Endometrial microvascular endothelial cells (primary cell): ENCODE measurements around the gene PTPRK. TPM values are rescaled to one million over a fixed set of nuclear protein-coding genes. Genes with fewer than 3 reads are reported as not detected.

Experiments used
- in situ Hi-C: cut with HindIII; loops from 2 replicates; pipeline ENCODE4 v1.10.0; 2017; ENCODE audit warnings: low sequenced_read_pairs, low pct_unique_long_range_greater_than_20kb; ENCODE audit errors: inconsistent ontology term
- total RNA-seq: library from RNA; depleted of rRNA; stranded (reverse); fragments of >200 nt; gene quantifications from one replicate; pipeline ENCODE4 v1.2.3, GENCODE V29; 2015; ENCODE audit errors: inconsistent ontology term

PTPRK gene
- total RNA-seq = 60.4 TPM

- in situ Hi-C loops = no loop called here
Measured at GRCh38 chr6:128520436-128521281, at the start of gene PTPRK. Gene PTPRK (minus strand): TSS chr6:128520599. CDS start chr6:128520358, 241 bp downstream.

- in situ Hi-C loops = no loop called here
Measured at GRCh38 chr6:128567029-128567428, 46.6 kb upstream of the PTPRK start.

GRCh38 chr6:128560966-128561365 lies 40.6 kb upstream of the PTPRK start:
- in situ Hi-C loops = no loop called here

GRCh38 chr6:128558924-128559323 lies 38.5 kb upstream of the PTPRK start:
- in situ Hi-C loops = no loop called here

- in situ Hi-C loops = no loop called here
Measured at GRCh38 chr6:128558021-128558420, 37.6 kb upstream of the PTPRK start.

GRCh38 chr6:128557081-128557480 lies 36.7 kb upstream of the PTPRK start:
- in situ Hi-C loops = no loop called here

GRCh38 chr6:128554302-128554701 lies 33.9 kb upstream of the PTPRK start:
- in situ Hi-C loops = no loop called here

GRCh38 chr6:128541261-128541660 lies 20.9 kb upstream of the PTPRK start:
- in situ Hi-C loops = no loop called here

GRCh38 chr6:128538763-128539162 lies 18.4 kb upstream of the PTPRK start:
- in situ Hi-C loops = no loop called here

- in situ Hi-C loops = no loop called here
Measured at GRCh38 chr6:128532827-128533226, 12.4 kb upstream of the PTPRK start.

- in situ Hi-C loops = no loop called here
Measured at GRCh38 chr6:128532136-128532535, 11.7 kb upstream of the PTPRK start.

GRCh38 chr6:128531696-128532095 lies 11.3 kb upstream of the PTPRK start:
- in situ Hi-C loops = no loop called here

GRCh38 chr6:128528241-128528640 lies 7.8 kb upstream of the PTPRK start:
- in situ Hi-C loops = no loop called here

GRCh38 chr6:128527375-128527774 lies 7.0 kb upstream of the PTPRK start:
- in situ Hi-C loops = no loop called here

GRCh38 chr6:128526152-128526914 lies 5.9 kb upstream of the PTPRK start:
- in situ Hi-C loops = no loop called here

GRCh38 chr6:128525406-128525805 lies 5.0 kb upstream of the PTPRK start:
- in situ Hi-C loops = no loop called here

- in situ Hi-C loops = no loop called here
Measured at GRCh38 chr6:128521282-128521632, 858 bp upstream of the PTPRK start.

- in situ Hi-C loops = no loop called here
Measured at GRCh38 chr6:128519931-128520435, 416 bp downstream of the PTPRK start.

- in situ Hi-C loops = no loop called here
Measured at GRCh38 chr6:128519132-128519930, 1.1 kb downstream of the PTPRK start.
